Stomach (tissue), 9 donors: ENCODE results near the gene SLC8B1. TPM values are rescaled to one million over a fixed set of nuclear protein-coding genes. Genes with fewer than 3 reads are reported as not detected.

Experiments
- DNase-seq, 2 donors: peaks; one replicate each; pipeline versions ENCODE4 v3.0.0 to v3.0.0-alpha.2; 2013 to 2019
- H3K27ac ChIP-seq, 5 donors: fragments of 200-600 bp in 4 of 5; sonication (generic) in 4 of 5; one replicate each; pipeline ENCODE4 v1.5.1; 2013 to 2019; ENCODE audit warnings: mild to moderate bottlenecking in 1 of 5, moderate library complexity in 1 of 5
- H3K27me3 ChIP-seq, 3 donors: fragments of 200-600 bp; sonication (generic); one replicate each; pipeline ENCODE4 v1.5.1; 2017 to 2019; ENCODE audit warnings: mixed run types in 1 of 3
- H3K36me3 ChIP-seq, 4 donors: fragments of 200-600 bp; sonication (generic); 1 replicate in 3 of 4; 2 replicates in 1 of 4; pipeline ENCODE4 v1.5.1; 2016 to 2019
- H3K4me1 ChIP-seq, 4 donors: fragments of 200-600 bp; sonication (generic); one replicate each; pipeline ENCODE4 v1.5.1; 2016 to 2019
- H3K4me3 ChIP-seq, 4 donors: fragments of 200-600 bp; sonication (generic) in 3 of 4; one replicate each; pipeline ENCODE4 v1.5.1; 2016 to 2019; ENCODE audit warnings: mild to moderate bottlenecking in 1 of 4
- H3K9me3 ChIP-seq, 4 donors: fragments of 200-600 bp; sonication (generic); one replicate each; pipeline ENCODE4 v1.5.1; 2016 to 2019
- CTCF ChIP-seq, 7 experiments: fragments of 450-650 bp in 4 of 7; fragments of 200-600 bp in 3 of 7; sonication (generic) in 3 of 7; IDR thresholded peaks; one replicate each; pipeline ENCODE4 v1.5.1; 2016 to 2019; ENCODE audit warnings: antibody characterized with exemption in 7 of 7, control low read depth in 2 of 7, mild to moderate bottlenecking in 1 of 7
- EP300 ChIP-seq: sonication (generic); formaldehyde crosslinking; IDR thresholded peaks from one replicate; pipeline ENCODE4 v1.6.1; 2017; ENCODE audit warnings: antibody characterized with exemption
- POLR2A ChIP-seq, 4 donors: fragments of 450-650 bp; IDR thresholded peaks; one replicate each; pipeline ENCODE4 v1.6.1; 2016; ENCODE audit warnings: antibody characterized with exemption in 4 of 4, control low read depth in 2 of 4, mild to moderate bottlenecking in 1 of 4, moderate library complexity in 1 of 4
- POLR2AphosphoS5 ChIP-seq, 3 donors: sonication (generic); formaldehyde crosslinking; IDR thresholded peaks; one replicate each; pipeline ENCODE4 v1.6.1; 2016; ENCODE audit warnings: antibody characterized with exemption in 3 of 3
- WGBS, 5 donors: extraction: QIAGEN DNeasy Blood & Tissue Kit in 3 of 5; methylation state at CpG; one replicate each; pipeline versions ENCODE4 v1.1.5 to v1.1.7; 2013 to 2018; 5-methylcytosine and 5-hydroxymethylcytosine counted together
- intact Hi-C: fragments of 100-400 bp; cut with DNase I; formaldehyde crosslinking; loops from one replicate; pipeline ENCODE4 v1.15.1; 2023; ENCODE audit warnings: low total_unique reads
- polyA plus RNA-seq, 3 donors: library from polyadenylated mRNA; stranded (reverse); fragments of 200-250 nt; gene quantifications; one replicate each; pipeline ENCODE4 v1.2.3, GENCODE V29; 2013
- total RNA-seq, 5 donors: library from RNA; depleted of rRNA; stranded (reverse); fragments of >200 nt; gene quantifications; one replicate each; pipeline versions ENCODE4 v1.1.0 to v1.2.3, GENCODE V29; 2014 to 2016
- donor health status: healthy with polysubstance abuse.
- donor health status: Bipolar disorder and iron deficiency.
- donor health status: healthy.

The SLC8B1 gene
- total and polyA plus RNA-seq, 8 donors = 9.0 to 167 (median 18.6) TPM

GRCh38 chr12:113341535-113341934 is 6.6 kb upstream of the SLC8B1 start:
- intact Hi-C loops = no loop called here
- Histone ChIP-seq H3K36me3 (no peaks in the 10 kb centered on the region), H3K27me3 (no peaks in the 10 kb centered on the region), H3K4me1 (no peaks in the 10 kb centered on the region), H3K27ac (no peak overlapping the region), H3K9me3 (no peaks in the 10 kb centered on the region), H3K4me3 (no peak overlapping the region)
- no peak for DNase-seq
- TF ChIP-seq POLR2AphosphoS5 (IDR thresholded peaks at IDR 0.05) = no peak
- no peak for TF ChIP-seq EP300
- no peak for TF ChIP-seq CTCF (IDR thresholded peaks at IDR 0.05)
- TF ChIP-seq POLR2A (IDR thresholded peaks at IDR 0.05) = no peak
- 74 to 82% (median 80%) methylated on average over 5 to 6 of the region's 6 CpGs for WGBS, 5 donors

- no peaks in the 10 kb centered on the region for H3K9me3 ChIP-seq
- intact Hi-C loops = no loop called here
- no peaks in the 10 kb centered on the region for H3K36me3 ChIP-seq
- H3K4me1 ChIP-seq = peaks cover 0 to 9% (median 7%) of the 10 kb centered on the region in 4 donors
- TF ChIP-seq POLR2A (IDR thresholded peaks at IDR 0.05) (no peak), POLR2AphosphoS5 (IDR thresholded peaks at IDR 0.05) (no peak), CTCF (IDR thresholded peaks at IDR 0.05) (no peak), EP300 (no peak)
- no peak for DNase-seq
- 77 to 88% (median 86%) methylated on average over 3 of the region's 3 CpGs for WGBS, 5 donors
- H3K27ac ChIP-seq = no peak overlapping the region
- no peak overlapping the region for H3K4me3 ChIP-seq
- no peaks in the 10 kb centered on the region for H3K27me3 ChIP-seq
Observed at GRCh38 chr12:113340061-113340460, 5.2 kb upstream of the SLC8B1 start.

GRCh38 chr12:113339540-113339939 is 4.6 kb upstream of the SLC8B1 start:
- Histone ChIP-seq H3K36me3 (no peaks in the 10 kb centered on the region), H3K4me1 (peaks cover 0 to 12% (median 9%) of the 10 kb centered on the region in 4 donors), H3K27me3 (no peaks in the 10 kb centered on the region), H3K4me3 (no peak overlapping the region), H3K27ac (no peak overlapping the region), H3K9me3 (no peaks in the 10 kb centered on the region)
- TF ChIP-seq POLR2A (IDR thresholded peaks at IDR 0.05) (no peak), POLR2AphosphoS5 (IDR thresholded peaks at IDR 0.05) (no peak), EP300 (no peak), CTCF (IDR thresholded peaks at IDR 0.05) (no peak)
- WGBS, 5 donors = 91 to 97% (median 95%) methylated on average over 5 of the region's 5 CpGs
- intact Hi-C loops = no loop called here
- DNase-seq = no peak

- 23 to 30% (median 26%) methylated on average over 27 of the region's 27 CpGs for WGBS, 5 donors
- TF ChIP-seq POLR2AphosphoS5 (IDR thresholded peaks at IDR 0.05) (no peak), POLR2A (IDR thresholded peaks at IDR 0.05) (no peak), CTCF (IDR thresholded peaks at IDR 0.05) (no peak), EP300 (no peak)
- DNase-seq = peak; percentile 40 to 63
- H3K4me3 ChIP-seq = peak overlapping the region; percentile 69 to 81 (median 78)
- H3K9me3 ChIP-seq = no peaks in the 10 kb centered on the region
- intact Hi-C loops = no loop called here
- peak overlapping the region; percentile 69 to 91 (median 84) for H3K27ac ChIP-seq
- H3K27me3 ChIP-seq = no peaks in the 10 kb centered on the region
- peaks cover 10 to 39% (median 34%) of the 10 kb centered on the region in 4 donors for H3K36me3 ChIP-seq
- H3K4me1 ChIP-seq = peaks cover 12 to 33% (median 31%) of the 10 kb centered on the region in 4 donors
Observed at GRCh38 chr12:113333877-113334785, 778 bp downstream of the SLC8B1 start.
